ENCODE results near the gene CCZ1.
"Not testable (repeated sequence)": the region's sequence is repeated elsewhere in the genome, so short reads cannot be mapped to it uniquely, and the experiment has no call there.

Gene CCZ1

GRCh38 chr7:5916529-5916928 lies 18.0 kb downstream of the CCZ1 start:
- not testable (repeated sequence) for DNase-seq

GRCh38 chr7:5924180-5924579 lies 25.6 kb downstream of the CCZ1 start:
- not testable (repeated sequence) for DNase-seq

GRCh38 chr7:5924630-5925029 lies 26.1 kb downstream of the CCZ1 start:
- DNase-seq, result not testable (repeated sequence)

GRCh38 chr7:5926263-5926870 lies 27.8 kb downstream of the CCZ1 start:
- not testable (repeated sequence) for DNase-seq

- not testable (repeated sequence) for DNase-seq
Measured at GRCh38 chr7:5930290-5930689, 31.8 kb downstream of the CCZ1 start.

- DNase-seq, result peak in 1 of 2 donors; percentile 0
Measured at GRCh38 chr7:5931250-5931649, 32.7 kb downstream of the CCZ1 start.

- not testable (repeated sequence) for DNase-seq
Measured at GRCh38 chr7:5931905-5932644, 33.5 kb downstream of the CCZ1 start.

- not testable (repeated sequence) for DNase-seq
Measured at GRCh38 chr7:5934945-5935450, 36.5 kb downstream of the CCZ1 start.

GRCh38 chr7:5963205-5963604 lies 64.7 kb downstream of the CCZ1 start:
- DNase-seq, result not testable (repeated sequence)

- not testable (repeated sequence) for DNase-seq
Measured at GRCh38 chr7:5963810-5964209, 65.3 kb downstream of the CCZ1 start.

- DNase-seq, result not testable (repeated sequence)
Measured at GRCh38 chr7:5970347-5970911, 71.9 kb downstream of the CCZ1 start, which contains the start of gene RSPH10B. Gene RSPH10B, minus strand, starts transcription at chr7:5970689. Its CDS starts 3,573 bp downstream, at chr7:5967116.

- not testable (repeated sequence) for DNase-seq
Measured at GRCh38 chr7:5973580-5973979, 75.0 kb downstream of the CCZ1 start.
